Bronchial epithelial cell (primary cell): Measurements from ENCODE around the gene RBM23. TPM values are rescaled to one million over a fixed set of nuclear protein-coding genes. Genes with fewer than 3 reads are reported as not detected.
"Not testable (repeated sequence)": the region's sequence is repeated elsewhere in the genome, so short reads cannot be mapped to it uniquely, and the experiment has no call there.

Experiments used
- DNase-seq: peaks from one replicate; pipeline ENCODE4 v3.0.0-alpha.2; 2010; ENCODE audit warnings: low read depth
- FAIRE-seq: peaks from 2 replicates; lab custom pipeline; 2011; peaks lifted over from hg19 to GRCh38; lab: Jason Lieb, UNC
- H3K27me3 ChIP-seq: 2 replicates; pipeline ENCODE4 v1.5.1; 2011; ENCODE audit warnings: low read length; ENCODE audit not compliant: control insufficient read depth, insufficient read depth
- H3K36me3 ChIP-seq: 2 replicates; pipeline ENCODE4 v1.5.1; 2011; ENCODE audit warnings: low read length; ENCODE audit not compliant: control insufficient read depth, insufficient read depth
- H3K4me3 ChIP-seq: 2 replicates; pipeline ENCODE4 v1.5.1; 2011; ENCODE audit warnings: mild to moderate bottlenecking, low read depth, low read length, control low read depth
- total RNA-seq: library from RNA; depleted of rRNA; stranded (reverse); fragments of >200 nt; gene quantifications from 2 replicates; pipeline ENCODE4 v1.2.1, GENCODE V29; 2014
- TF ChIP-seq, protein P1 (sequence below): IDR thresholded peaks from 2 replicates; pipeline ENCODE4 v1.5.1; 2011; ENCODE audit warnings: mild to moderate bottlenecking, moderate library complexity, low read length, control low read depth, inconsistent platforms; ENCODE audit not compliant: insufficient read depth, severe bottlenecking

RBM23 gene
- total RNA-seq, 1 donor from 2014 or later: 26.6 TPM

DNA sequence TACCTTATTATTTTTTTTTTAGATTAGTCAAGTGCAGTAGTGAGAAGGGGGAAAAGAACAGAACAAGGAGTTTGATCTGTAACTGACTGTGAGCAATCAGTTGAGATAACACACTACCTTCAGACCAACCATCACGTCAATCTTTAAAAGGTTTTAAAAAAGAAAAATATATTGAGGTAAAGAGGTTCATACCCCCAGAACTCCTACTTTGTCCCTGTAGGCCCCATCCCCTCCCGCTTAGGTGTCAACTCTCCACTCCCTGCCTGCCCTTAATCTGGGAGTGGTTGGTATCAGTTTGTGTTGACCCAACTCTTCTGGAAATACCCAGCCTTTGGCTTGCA is 66.4 kb downstream of the RBM23 start:
- H3K27me3 ChIP-seq: no peaks in the 10 kb centered on the region
- no peaks in the 10 kb centered on the region for H3K36me3 ChIP-seq
- TF ChIP-seq, protein P1, sequence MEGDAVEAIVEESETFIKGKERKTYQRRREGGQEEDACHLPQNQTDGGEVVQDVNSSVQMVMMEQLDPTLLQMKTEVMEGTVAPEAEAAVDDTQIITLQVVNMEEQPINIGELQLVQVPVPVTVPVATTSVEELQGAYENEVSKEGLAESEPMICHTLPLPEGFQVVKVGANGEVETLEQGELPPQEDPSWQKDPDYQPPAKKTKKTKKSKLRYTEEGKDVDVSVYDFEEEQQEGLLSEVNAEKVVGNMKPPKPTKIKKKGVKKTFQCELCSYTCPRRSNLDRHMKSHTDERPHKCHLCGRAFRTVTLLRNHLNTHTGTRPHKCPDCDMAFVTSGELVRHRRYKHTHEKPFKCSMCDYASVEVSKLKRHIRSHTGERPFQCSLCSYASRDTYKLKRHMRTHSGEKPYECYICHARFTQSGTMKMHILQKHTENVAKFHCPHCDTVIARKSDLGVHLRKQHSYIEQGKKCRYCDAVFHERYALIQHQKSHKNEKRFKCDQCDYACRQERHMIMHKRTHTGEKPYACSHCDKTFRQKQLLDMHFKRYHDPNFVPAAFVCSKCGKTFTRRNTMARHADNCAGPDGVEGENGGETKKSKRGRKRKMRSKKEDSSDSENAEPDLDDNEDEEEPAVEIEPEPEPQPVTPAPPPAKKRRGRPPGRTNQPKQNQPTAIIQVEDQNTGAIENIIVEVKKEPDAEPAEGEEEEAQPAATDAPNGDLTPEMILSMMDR: no peak
- FAIRE-seq: no peak
- no peak overlapping the region for H3K4me3 ChIP-seq
- DNase-seq: no peak

GRCh38 chr14:22852178-22852577 is 66.8 kb downstream of the RBM23 start:
- not testable (repeated sequence) for H3K36me3 ChIP-seq, FAIRE-seq, DNase-seq, H3K4me3 ChIP-seq, H3K27me3 ChIP-seq

DNA sequence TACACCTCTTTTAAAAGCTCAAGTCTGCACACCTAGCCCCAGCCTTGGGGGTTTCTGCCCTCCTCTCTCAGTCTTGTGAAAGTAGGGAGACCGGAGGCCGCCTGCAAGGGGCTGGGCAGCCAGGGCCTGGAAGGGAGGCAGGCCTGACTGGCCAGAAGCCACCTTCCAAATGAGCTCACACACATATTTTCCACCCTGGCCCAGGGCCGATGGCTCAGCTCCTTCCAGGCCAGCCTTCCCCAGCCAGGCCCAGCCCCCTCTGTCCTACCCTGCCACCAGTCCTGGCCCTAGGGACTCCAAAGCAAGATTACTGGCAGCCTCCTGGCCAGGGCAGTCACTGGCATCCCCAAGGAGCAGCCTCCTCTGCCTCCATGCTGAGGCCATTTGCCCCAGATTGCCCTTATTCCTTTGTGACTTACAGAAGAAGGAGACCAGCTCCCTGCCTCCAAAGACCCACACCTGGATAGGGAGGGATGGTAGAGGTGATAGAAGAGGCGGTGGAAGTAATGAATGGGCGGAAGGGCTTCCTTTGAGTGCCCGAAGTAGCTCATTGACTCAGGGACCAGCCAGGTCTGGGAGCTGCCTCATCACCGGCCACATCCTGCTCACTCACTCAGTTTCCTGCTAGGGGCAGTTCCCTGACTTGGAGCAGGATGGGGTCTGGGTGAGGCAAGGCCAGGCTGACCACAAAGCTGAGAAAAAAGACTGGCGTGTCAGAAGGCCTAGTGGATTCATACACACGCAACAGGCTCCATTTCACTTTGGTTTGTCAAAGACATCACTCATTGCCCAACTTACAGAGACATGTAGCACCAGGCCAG is 67.8 kb downstream of the RBM23 start:
- peaks cover 6% of the 10 kb centered on the region for H3K36me3 ChIP-seq
- FAIRE-seq (no peak), DNase-seq (peak; percentile 93)
- H3K27me3 ChIP-seq: no peaks in the 10 kb centered on the region
- TF ChIP-seq, protein P1: no peak
- H3K4me3 ChIP-seq: no peak overlapping the region

DNA sequence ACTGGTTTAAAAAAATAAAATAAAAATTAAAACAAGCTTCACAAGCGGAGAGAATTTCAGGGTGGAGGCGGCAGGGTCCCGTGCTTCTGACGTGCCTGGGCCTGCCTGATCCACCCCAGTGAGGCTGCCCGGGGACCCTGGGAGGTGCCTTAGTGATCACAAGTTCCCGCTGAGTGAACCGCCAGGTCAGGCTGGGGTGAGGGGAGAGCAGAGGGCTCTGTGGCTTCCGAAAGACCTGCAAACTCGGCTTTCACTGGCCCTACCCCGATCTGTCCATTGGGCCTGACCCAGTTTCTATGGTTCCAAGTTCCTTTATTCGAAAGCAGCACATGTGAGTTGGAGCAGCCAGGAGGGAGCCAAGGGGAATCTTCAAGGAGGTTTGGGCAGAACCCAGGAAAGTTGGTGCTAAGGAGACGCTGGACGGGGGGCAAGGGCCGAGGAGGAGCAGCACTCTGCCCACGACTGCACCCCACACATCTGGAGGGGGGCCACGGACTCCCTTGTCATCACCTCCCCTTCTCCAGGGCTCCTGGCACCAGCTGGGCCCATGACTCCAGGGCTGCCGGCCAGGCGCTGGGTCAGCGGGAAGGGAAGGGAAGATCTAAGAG is 69.6 kb downstream of the RBM23 start:
- Histone ChIP-seq H3K27me3 (no peaks in the 10 kb centered on the region), H3K4me3 (no peak overlapping the region), H3K36me3 (peaks cover 24% of the 10 kb centered on the region)
- FAIRE-seq: no peak
- TF ChIP-seq, protein P1: no peak
- DNase-seq: peak; percentile 48

GRCh38 chr14:22848351-22849164 is 70.4 kb downstream of the RBM23 start:
- TF ChIP-seq, protein P1: no peak
- Histone ChIP-seq H3K4me3 (no peak overlapping the region), H3K27me3 (no peaks in the 10 kb centered on the region), H3K36me3 (peaks cover 28% of the 10 kb centered on the region)
- FAIRE-seq: no peak
- DNase-seq: peak; percentile 69

GRCh38 chr14:22847661-22848341 is 71.1 kb downstream of the RBM23 start:
- H3K4me3 ChIP-seq: no peak overlapping the region
- TF ChIP-seq, protein P1: peak; percentile 22
- H3K27me3 ChIP-seq: no peaks in the 10 kb centered on the region
- FAIRE-seq (no peak), DNase-seq (no peak)
- H3K36me3 ChIP-seq: peaks cover 35% of the 10 kb centered on the region
